ENCODE results near the gene PCNX1. TPM values are rescaled to one million over a fixed set of nuclear protein-coding genes. Genes with fewer than 3 reads are reported as not detected.

PCNX1 gene
- total RNA-seq, 2 experiments from 2014 or later = 67.8 to 68.9 TPM

DNA sequence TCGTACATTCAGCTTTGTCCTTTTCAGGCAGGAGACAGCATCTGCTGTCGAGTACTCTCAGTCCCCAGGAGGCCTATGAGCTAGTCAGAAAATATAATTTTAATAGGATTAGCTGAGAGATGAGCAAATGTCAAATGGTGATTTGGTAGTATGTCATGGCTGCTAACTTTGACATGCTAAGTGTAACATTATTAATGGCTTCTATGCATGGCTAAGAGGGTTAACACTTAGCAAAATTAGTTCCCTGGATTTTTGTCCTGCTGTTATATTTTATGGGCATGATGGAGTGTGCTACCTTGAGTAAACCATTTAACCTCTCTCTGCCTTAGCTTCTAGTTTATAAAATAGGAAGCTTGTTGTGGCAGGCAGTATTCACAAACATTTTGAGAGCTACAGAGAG is 2.9 kb upstream of the PCNX1 start:
- ChIA-PET POLR2A (interaction anchor here (4.6 kb wide), 1 partner anchor 17 kb away, joined by 53 read pairs; no protein-coding TSS in a partner anchor), CTCF (interaction anchor here (1.0 to 7.4 kb wide), 10 partner anchors 8 to 86 kb away, joined by 3 to 187 read pairs (median 46); no protein-coding TSS in a partner anchor)
- peaks cover 51% of the 10 kb centered on the region for H3K4me1 Mint-ChIP-seq (ENCODE audit: low read depth)
- no peak overlapping the region for H3K27ac Mint-ChIP-seq
- H3K9me3 Mint-ChIP-seq (ENCODE audit: insufficient read depth) = no peaks in the 10 kb centered on the region
- no peak for DNase-seq
- ATAC-seq = no peak
- H3K36me3 Mint-ChIP-seq (ENCODE audit: low read depth) = peaks cover 8% of the 10 kb centered on the region
- no peaks in the 10 kb centered on the region for H3K27me3 Mint-ChIP-seq (ENCODE audit: low read depth)
- H3K4me3 Mint-ChIP-seq = no peak overlapping the region

- H3K9me3 Mint-ChIP-seq (ENCODE audit: insufficient read depth) = no peaks in the 10 kb centered on the region
- H3K36me3 Mint-ChIP-seq (ENCODE audit: low read depth) = peaks cover 13% of the 10 kb centered on the region
- H3K27me3 Mint-ChIP-seq (ENCODE audit: low read depth) = no peaks in the 10 kb centered on the region
- CTCF ChIA-PET = interaction anchor here (0.8 to 7.4 kb wide), 17 partner anchors 10 to 87 kb away, joined by 3 to 187 read pairs (median 25); no protein-coding TSS in a partner anchor
- H3K27ac Mint-ChIP-seq = no peak overlapping the region
- ATAC-seq (no peak), DNase-seq (no peak)
- H3K4me1 Mint-ChIP-seq (ENCODE audit: low read depth) = peaks cover 55% of the 10 kb centered on the region
- H3K4me3 Mint-ChIP-seq = no peak overlapping the region
- POLR2A ChIA-PET = interaction anchor here (0.6 to 4.6 kb wide), 5 partner anchors 10 to 91 kb away, joined by 3 to 53 read pairs (median 4); no protein-coding TSS in a partner anchor
These were observed 2.0 kb upstream of the PCNX1 start for GRCh38 chr14:70905301-70905700.

GRCh38 chr14:70906793-70907175 is 475 bp upstream of the PCNX1 start:
- ATAC-seq (peak; percentile 0), DNase-seq (no peak)
- Mint-ChIP-seq H3K9me3 (ENCODE audit: insufficient read depth) (no peaks in the 10 kb centered on the region), H3K36me3 (ENCODE audit: low read depth) (peaks cover 16% of the 10 kb centered on the region), H3K27me3 (ENCODE audit: low read depth) (no peaks in the 10 kb centered on the region), H3K27ac (peak overlapping the region; percentile 93), H3K4me3 (peak overlapping the region; percentile 82), H3K4me1 (ENCODE audit: low read depth) (peaks cover 58% of the 10 kb centered on the region)
- CTCF ChIA-PET = interaction anchor here (0.7 to 7.4 kb wide), 33 partner anchors 9 to 249 kb away, joined by 3 to 187 read pairs (median 12); partner anchors contain the start of gene MAP3K9
- POLR2A ChIA-PET = interaction anchor here (0.9 to 4.6 kb wide), 12 partner anchors 11 to 66 kb away, joined by 3 to 53 read pairs (median 4); no protein-coding TSS in a partner anchor

DNA sequence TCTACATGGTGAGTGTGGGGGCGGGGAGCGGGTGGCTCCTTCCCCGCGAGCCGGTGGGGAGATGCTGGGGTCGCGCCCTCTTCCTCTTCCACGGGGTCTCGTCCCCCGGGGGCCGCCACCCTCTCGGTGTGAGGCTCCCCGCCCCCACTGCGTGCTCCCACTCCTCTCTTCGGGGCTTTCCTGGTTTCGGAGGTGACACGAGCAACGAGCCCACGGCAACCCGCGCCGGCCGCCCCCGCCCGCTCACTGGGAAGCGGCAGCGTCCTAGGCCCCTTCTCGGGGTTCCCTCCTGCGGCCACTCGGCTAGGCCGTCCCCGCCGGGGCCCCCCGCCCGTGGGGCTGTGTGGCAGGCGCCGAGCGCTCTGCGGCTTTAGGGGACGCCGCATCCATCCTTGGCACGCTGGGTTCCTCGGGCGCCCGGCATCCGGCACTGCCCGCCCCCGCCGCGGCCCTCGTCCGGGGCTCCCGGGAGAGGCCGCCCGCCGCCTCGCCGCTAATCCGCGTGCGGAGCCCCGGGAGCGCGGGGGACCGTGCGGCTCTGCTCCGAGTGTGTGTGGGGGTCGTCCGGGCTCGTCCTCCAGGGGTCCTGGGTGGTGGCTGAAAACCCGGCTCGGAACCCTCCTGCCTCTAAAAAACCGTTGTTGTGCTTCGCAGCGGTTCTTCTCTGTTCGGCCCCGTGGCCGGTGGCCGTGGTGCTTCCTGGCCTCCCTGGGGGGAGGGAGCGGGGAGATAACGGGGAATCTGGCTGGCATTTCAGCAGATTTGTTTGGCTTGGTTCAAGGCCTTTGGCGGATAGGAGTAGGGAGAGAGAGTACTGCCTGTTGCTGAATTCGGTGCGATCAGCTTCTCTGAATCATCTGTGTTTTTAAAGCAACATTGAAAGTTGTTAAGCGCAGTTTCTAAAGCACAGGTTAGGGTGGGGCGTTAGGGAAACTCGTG is 1.0 kb downstream of the PCNX1 start:
- ATAC-seq = peak; percentile 34
- peak; percentile 63 for DNase-seq
- Mint-ChIP-seq H3K9me3 (ENCODE audit: insufficient read depth) (no peaks in the 10 kb centered on the region), H3K27ac (peak overlapping the region; percentile 85), H3K36me3 (ENCODE audit: low read depth) (peaks cover 26% of the 10 kb centered on the region), H3K4me3 (peak overlapping the region; percentile 85), H3K4me1 (ENCODE audit: low read depth) (peaks cover 60% of the 10 kb centered on the region), H3K27me3 (ENCODE audit: low read depth) (no peaks in the 10 kb centered on the region)
- POLR2A ChIA-PET = interaction anchor here (0.7 to 4.6 kb wide), 14 partner anchors 9 to 99 kb away, joined by 3 to 53 read pairs (median 4); partner anchors contain the start of gene MAP3K9
- CTCF ChIA-PET = interaction anchor here (0.7 to 7.4 kb wide), 34 partner anchors 11 to 251 kb away, joined by 3 to 187 read pairs (median 10); partner anchors contain the start of gene MAP3K9

GRCh38 chr14:70908935-70909641 is 1.8 kb downstream of the PCNX1 start:
- ChIA-PET CTCF (interaction anchor here (0.7 to 1.6 kb wide), 6 partner anchors 22 to 92 kb away, joined by 3 to 8 read pairs (median 4); no protein-coding TSS in a partner anchor), POLR2A (interaction anchor here (0.8 to 1.2 kb wide), 6 partner anchors 9 to 44 kb away, joined by 3 to 7 read pairs (median 3); no protein-coding TSS in a partner anchor)
- Mint-ChIP-seq H3K4me3 (peak overlapping the region; percentile 85), H3K27ac (peak overlapping the region; percentile 85), H3K4me1 (ENCODE audit: low read depth) (peaks cover 60% of the 10 kb centered on the region), H3K27me3 (ENCODE audit: low read depth) (no peaks in the 10 kb centered on the region), H3K36me3 (ENCODE audit: low read depth) (peaks cover 26% of the 10 kb centered on the region), H3K9me3 (ENCODE audit: insufficient read depth) (no peaks in the 10 kb centered on the region)
- DNase-seq (no peak), ATAC-seq (no peak)

DNA sequence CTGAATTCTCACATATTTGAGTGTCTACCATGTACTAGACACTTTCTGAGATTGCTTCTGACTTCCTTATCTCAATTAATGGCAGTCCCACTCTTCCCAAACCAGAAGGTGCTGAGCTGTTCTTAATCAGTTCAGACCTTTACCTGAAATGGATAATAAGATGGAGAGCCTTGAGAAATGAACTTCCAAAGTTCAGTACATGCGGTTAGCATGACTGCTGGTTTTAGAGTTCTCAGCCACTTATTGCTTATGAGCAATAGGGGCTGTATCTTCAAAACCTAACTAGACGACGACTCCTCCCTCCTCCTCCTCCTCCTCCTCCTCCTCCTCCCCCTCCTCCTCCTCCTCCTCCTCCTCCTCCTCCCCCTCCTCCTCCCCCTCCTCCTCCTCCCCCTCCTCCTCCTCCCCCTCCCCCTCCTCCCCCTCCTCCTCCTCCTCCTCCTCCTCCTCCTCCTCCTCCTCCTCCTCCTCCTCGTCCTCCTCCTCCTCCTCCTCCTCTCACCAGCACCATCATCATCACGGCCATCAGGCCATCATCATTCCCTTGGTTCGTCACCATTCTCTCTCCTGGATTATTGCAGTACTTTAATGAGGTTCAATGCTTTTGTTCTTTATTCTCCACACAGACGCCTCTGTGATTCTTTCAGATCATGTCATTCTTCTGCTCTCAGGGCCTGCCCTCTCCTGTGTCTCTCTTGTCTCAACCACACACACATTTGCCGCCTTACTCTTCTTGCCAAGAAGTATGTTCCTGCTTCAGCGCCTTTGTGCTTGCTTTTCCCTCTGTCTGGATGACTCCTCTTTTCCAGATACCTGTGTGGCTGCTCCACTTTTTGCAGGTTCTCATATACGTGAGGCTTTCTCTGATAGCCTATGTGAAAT is 2.7 kb downstream of the PCNX1 start:
- CTCF ChIA-PET = interaction anchor here (1.2 to 1.6 kb wide), 4 partner anchors 24 to 92 kb away, joined by 3 to 8 read pairs (median 4); no protein-coding TSS in a partner anchor
- no peaks in the 10 kb centered on the region for H3K27me3 Mint-ChIP-seq (ENCODE audit: low read depth)
- POLR2A ChIA-PET = interaction anchor here (0.5 to 1.0 kb wide), 3 partner anchors 20 to 84 kb away, joined by 3 to 4 read pairs (median 3); no protein-coding TSS in a partner anchor
- peaks cover 59% of the 10 kb centered on the region for H3K4me1 Mint-ChIP-seq (ENCODE audit: low read depth)
- no peak for DNase-seq
- H3K36me3 Mint-ChIP-seq (ENCODE audit: low read depth) = peaks cover 31% of the 10 kb centered on the region
- no peaks in the 10 kb centered on the region for H3K9me3 Mint-ChIP-seq (ENCODE audit: insufficient read depth)
- H3K4me3 Mint-ChIP-seq = peak overlapping the region; percentile 85
- H3K27ac Mint-ChIP-seq = peak overlapping the region; percentile 48
- ATAC-seq = no peak

- Mint-ChIP-seq H3K27me3 (ENCODE audit: low read depth) (no peaks in the 10 kb centered on the region), H3K27ac (no peak overlapping the region), H3K4me1 (ENCODE audit: low read depth) (peaks cover 71% of the 10 kb centered on the region), H3K9me3 (ENCODE audit: insufficient read depth) (no peaks in the 10 kb centered on the region), H3K36me3 (ENCODE audit: low read depth) (peaks cover 49% of the 10 kb centered on the region), H3K4me3 (no peak overlapping the region)
- ATAC-seq = no peak
- no peak for DNase-seq
- POLR2A ChIA-PET = no interaction called here
- CTCF ChIA-PET = interaction anchor here (0.7 to 1.5 kb wide), 4 partner anchors 9 to 98 kb away, joined by 3 to 11 read pairs (median 4); partner anchors contain the start of gene PCNX1
These were observed 8.2 kb downstream of the PCNX1 start for GRCh38 chr14:70915415-70915814.

- H3K27ac Mint-ChIP-seq = no peak overlapping the region
- no peaks in the 10 kb centered on the region for H3K27me3 Mint-ChIP-seq (ENCODE audit: low read depth)
- ChIA-PET POLR2A (no interaction called here), CTCF (no interaction called here)
- ATAC-seq = no peak
- peaks cover 72% of the 10 kb centered on the region for H3K4me1 Mint-ChIP-seq (ENCODE audit: low read depth)
- no peak overlapping the region for H3K4me3 Mint-ChIP-seq
- peaks cover 49% of the 10 kb centered on the region for H3K36me3 Mint-ChIP-seq (ENCODE audit: low read depth)
- H3K9me3 Mint-ChIP-seq (ENCODE audit: insufficient read depth) = no peaks in the 10 kb centered on the region
- DNase-seq = no peak
These were observed 9.0 kb downstream of the PCNX1 start for GRCh38 chr14:70916300-70916699.

- no peak for DNase-seq
- H3K36me3 Mint-ChIP-seq (ENCODE audit: low read depth) = peaks cover 47% of the 10 kb centered on the region
- no peak overlapping the region for H3K4me3 Mint-ChIP-seq
- peak overlapping the region; percentile 14 for H3K27ac Mint-ChIP-seq
- peaks cover 72% of the 10 kb centered on the region for H3K4me1 Mint-ChIP-seq (ENCODE audit: low read depth)
- no peaks in the 10 kb centered on the region for H3K27me3 Mint-ChIP-seq (ENCODE audit: low read depth)
- POLR2A ChIA-PET = interaction anchor here (1.7 kb wide), 1 partner anchor 8 kb away, joined by 3 read pairs; no protein-coding TSS in a partner anchor
- no peak for ATAC-seq
- CTCF ChIA-PET = interaction anchor here (2.6 to 5.0 kb wide), 3 partner anchors 11 to 99 kb away, joined by 11 to 51 read pairs (median 25); partner anchors contain the start of gene PCNX1
- no peaks in the 10 kb centered on the region for H3K9me3 Mint-ChIP-seq (ENCODE audit: insufficient read depth)
These were observed 9.5 kb downstream of the PCNX1 start for GRCh38 chr14:70916799-70917198.

- ATAC-seq = peak; percentile 44
- Mint-ChIP-seq H3K27me3 (ENCODE audit: low read depth) (no peaks in the 10 kb centered on the region), H3K4me1 (ENCODE audit: low read depth) (peaks cover 71% of the 10 kb centered on the region), H3K9me3 (ENCODE audit: insufficient read depth) (no peaks in the 10 kb centered on the region), H3K36me3 (ENCODE audit: low read depth) (peaks cover 43% of the 10 kb centered on the region), H3K4me3 (no peak overlapping the region), H3K27ac (peak overlapping the region; percentile 53)
- CTCF ChIA-PET = interaction anchor here (0.6 to 5.0 kb wide), 8 partner anchors 12 to 100 kb away, joined by 3 to 51 read pairs (median 6); partner anchors contain the start of gene PCNX1
- POLR2A ChIA-PET = interaction anchor here (1.4 to 1.7 kb wide), 2 partner anchors 9 to 10 kb away, joined by 3 to 4 read pairs; partner anchors contain the start of gene PCNX1
- DNase-seq = no peak
These were observed 10.4 kb downstream of the PCNX1 start for GRCh38 chr14:70917633-70918032.

Data from activated CD8-positive, alpha-beta T cell treated with anti-CD3 and anti-CD28 coated beads, Interleukin-2, amount 10 ng/mL, durations not matched to agents 7 days and 5 days (primary cell).